ENCODE measurements around the gene AR. TPM values are rescaled to one million over a fixed set of nuclear protein-coding genes. Genes with fewer than 3 reads are reported as not detected.

The AR gene
- polyA plus RNA-seq, 1 donor (not counting 4 experiments of a cell fraction or from before 2014, with no cell fraction given): 0.47 TPM

DNA sequence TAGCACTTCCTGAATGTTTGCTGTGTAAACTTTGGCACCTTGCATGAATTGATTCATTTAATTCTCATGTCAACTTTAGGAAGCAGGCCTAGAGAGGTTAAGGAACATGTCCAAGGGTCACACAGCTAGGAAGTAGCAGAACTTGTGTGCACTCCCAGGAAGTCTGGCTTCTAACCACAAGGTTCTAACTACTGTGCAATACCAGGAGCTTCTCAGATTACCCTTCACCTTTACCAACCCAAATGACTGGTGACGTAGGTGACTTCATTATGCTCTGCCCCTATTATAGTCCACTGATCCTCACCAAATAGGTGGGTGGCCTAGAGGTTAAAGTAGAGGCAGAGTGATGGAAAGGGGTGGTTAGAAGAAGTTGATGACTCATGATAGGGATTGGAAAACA is 14.4 kb downstream of the AR start:
- H3K36me3 ChIP-seq (ENCODE audit: control insufficient read depth in 2 of 2, extremely low read depth in 1 of 2, insufficient read depth in 2 of 2, low read length in 2 of 2): no peaks in the 10 kb centered on the region
- no peak for DNase-seq (ENCODE audit: low read depth, low spot score)
- no peaks in the 10 kb centered on the region for H4K20me1 ChIP-seq (ENCODE audit: control insufficient read depth, extremely low read depth, insufficient read depth, low read length)
- H3K27ac ChIP-seq (ENCODE audit: control insufficient read depth, insufficient read depth, low read length): no peak overlapping the region
- H2AFZ ChIP-seq (ENCODE audit: control insufficient read depth, low read length): no peak overlapping the region
- H3K79me2 ChIP-seq (ENCODE audit: control insufficient read depth, insufficient read depth, low read length): no peaks in the 10 kb centered on the region
- no peaks in the 10 kb centered on the region for H3K4me1 ChIP-seq (ENCODE audit: control insufficient read depth, extremely low read depth, insufficient read depth, low read length)
- H3K4me3 ChIP-seq (ENCODE audit: control insufficient read depth in 2 of 3, extremely low read depth in 1 of 3, insufficient read depth in 2 of 3, low read depth in 1 of 3, low read length in 3 of 3): no peak overlapping the region
- no peak for FAIRE-seq
- H3K9me3 ChIP-seq (ENCODE audit: control insufficient read depth, low read depth, low read length): no peaks in the 10 kb centered on the region
- dilution Hi-C loops (cut with MboI; ENCODE audit: extremely low pct_ligation_motif_present, low sequenced_read_pairs): no loop called here
- H3K9ac ChIP-seq (ENCODE audit: control insufficient read depth, extremely low read depth, insufficient read depth, low read length): no peak overlapping the region
- H3K4me2 ChIP-seq (ENCODE audit: control insufficient read depth, extremely low read depth, insufficient read depth, low read depth, low read length): no peak overlapping the region
- H3K27me3 ChIP-seq (ENCODE audit: control insufficient read depth, extremely low read depth, insufficient read depth, low read length): no peaks in the 10 kb centered on the region
- no peaks in the 10 kb centered on the region for H3K9me1 ChIP-seq (ENCODE audit: control insufficient read depth, extremely low read depth, insufficient read depth, low read length)
- no peak for TF ChIP-seq EZH2 (IDR thresholded peaks at IDR 0.05; ENCODE audit: low read length)
- TF ChIP-seq, protein P1, sequence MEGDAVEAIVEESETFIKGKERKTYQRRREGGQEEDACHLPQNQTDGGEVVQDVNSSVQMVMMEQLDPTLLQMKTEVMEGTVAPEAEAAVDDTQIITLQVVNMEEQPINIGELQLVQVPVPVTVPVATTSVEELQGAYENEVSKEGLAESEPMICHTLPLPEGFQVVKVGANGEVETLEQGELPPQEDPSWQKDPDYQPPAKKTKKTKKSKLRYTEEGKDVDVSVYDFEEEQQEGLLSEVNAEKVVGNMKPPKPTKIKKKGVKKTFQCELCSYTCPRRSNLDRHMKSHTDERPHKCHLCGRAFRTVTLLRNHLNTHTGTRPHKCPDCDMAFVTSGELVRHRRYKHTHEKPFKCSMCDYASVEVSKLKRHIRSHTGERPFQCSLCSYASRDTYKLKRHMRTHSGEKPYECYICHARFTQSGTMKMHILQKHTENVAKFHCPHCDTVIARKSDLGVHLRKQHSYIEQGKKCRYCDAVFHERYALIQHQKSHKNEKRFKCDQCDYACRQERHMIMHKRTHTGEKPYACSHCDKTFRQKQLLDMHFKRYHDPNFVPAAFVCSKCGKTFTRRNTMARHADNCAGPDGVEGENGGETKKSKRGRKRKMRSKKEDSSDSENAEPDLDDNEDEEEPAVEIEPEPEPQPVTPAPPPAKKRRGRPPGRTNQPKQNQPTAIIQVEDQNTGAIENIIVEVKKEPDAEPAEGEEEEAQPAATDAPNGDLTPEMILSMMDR (optimal IDR thresholded peaks at IDR 0.05 in 1 of 3, IDR thresholded peaks at IDR 0.05 in 1 of 3, conservative IDR thresholded peaks at IDR 0.05 in 1 of 3; ENCODE audit: extremely low read depth in 1 of 3, insufficient read depth in 2 of 3, low read length in 3 of 3): no peak

DNA sequence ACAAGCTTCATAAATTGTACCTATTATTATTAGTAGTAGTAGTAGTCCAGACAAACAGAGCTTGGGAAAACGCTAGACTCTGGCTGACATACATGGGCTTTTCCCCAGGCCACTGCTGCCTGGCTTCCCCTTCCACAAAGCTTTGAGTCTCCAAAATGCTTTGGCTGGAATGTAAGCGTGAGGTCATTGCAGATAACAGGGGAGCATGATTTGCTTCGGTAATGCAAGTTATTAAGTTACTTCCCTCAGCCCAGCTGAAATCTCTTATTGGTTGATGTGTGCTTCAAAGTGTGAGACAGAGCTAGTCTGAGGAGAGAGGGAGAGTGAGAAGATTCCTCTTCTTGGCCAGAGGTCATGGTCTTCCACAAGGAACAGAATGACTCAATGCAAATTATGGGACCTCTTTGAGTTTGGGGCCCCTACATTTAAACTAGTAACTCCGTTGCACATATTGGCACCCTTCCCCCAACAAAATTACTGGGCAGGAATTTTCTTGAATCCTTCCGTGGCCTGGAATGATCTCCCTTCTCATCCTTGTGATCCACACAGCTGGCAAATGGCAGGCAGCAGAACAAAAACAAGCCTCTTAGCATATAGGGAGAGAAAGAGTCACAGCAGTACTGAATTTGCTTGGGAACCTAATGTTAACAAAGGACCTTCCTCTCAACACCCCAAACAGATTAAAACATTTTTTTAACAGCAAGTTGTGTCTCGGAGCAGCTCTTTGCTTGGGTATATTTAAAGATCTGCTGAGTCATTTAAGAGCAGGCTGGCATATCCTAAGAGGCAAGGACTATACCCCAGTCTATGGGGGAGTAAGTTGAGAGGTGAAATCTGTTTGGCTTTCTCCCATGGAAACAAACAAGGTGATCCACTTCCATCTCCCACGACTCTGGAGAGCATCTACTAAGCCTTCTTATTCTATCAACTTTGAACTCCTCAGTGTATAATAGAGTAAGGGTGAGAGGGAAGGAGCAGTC is 19.9 kb downstream of the AR start:
- Histone ChIP-seq H3K9me3 (ENCODE audit: control insufficient read depth, low read depth, low read length) (no peaks in the 10 kb centered on the region), H3K79me2 (ENCODE audit: control insufficient read depth, insufficient read depth, low read length) (no peaks in the 10 kb centered on the region), H2AFZ (ENCODE audit: control insufficient read depth, low read length) (no peak overlapping the region), H3K4me2 (ENCODE audit: control insufficient read depth, extremely low read depth, insufficient read depth, low read depth, low read length) (no peak overlapping the region), H4K20me1 (ENCODE audit: control insufficient read depth, extremely low read depth, insufficient read depth, low read length) (no peaks in the 10 kb centered on the region), H3K9me1 (ENCODE audit: control insufficient read depth, extremely low read depth, insufficient read depth, low read length) (no peaks in the 10 kb centered on the region), H3K27me3 (ENCODE audit: control insufficient read depth, extremely low read depth, insufficient read depth, low read length) (no peaks in the 10 kb centered on the region), H3K4me1 (ENCODE audit: control insufficient read depth, extremely low read depth, insufficient read depth, low read length) (no peaks in the 10 kb centered on the region), H3K4me3 (ENCODE audit: control insufficient read depth in 2 of 3, extremely low read depth in 1 of 3, insufficient read depth in 2 of 3, low read depth in 1 of 3, low read length in 3 of 3) (no peak overlapping the region), H3K9ac (ENCODE audit: control insufficient read depth, extremely low read depth, insufficient read depth, low read length) (no peak overlapping the region), H3K27ac (ENCODE audit: control insufficient read depth, insufficient read depth, low read length) (no peak overlapping the region), H3K36me3 (ENCODE audit: control insufficient read depth in 2 of 2, extremely low read depth in 1 of 2, insufficient read depth in 2 of 2, low read length in 2 of 2) (no peaks in the 10 kb centered on the region)
- no peak for FAIRE-seq
- dilution Hi-C loops (cut with MboI; ENCODE audit: extremely low pct_ligation_motif_present, low sequenced_read_pairs): no loop called here
- TF ChIP-seq, protein P1 (optimal IDR thresholded peaks at IDR 0.05 in 1 of 3, IDR thresholded peaks at IDR 0.05 in 1 of 3, conservative IDR thresholded peaks at IDR 0.05 in 1 of 3; ENCODE audit: extremely low read depth in 1 of 3, insufficient read depth in 2 of 3, low read length in 3 of 3): no peak
- DNase-seq (ENCODE audit: low read depth, low spot score): no peak
